Fibroblast of villous mesenchyme (primary cell): ENCODE measurements around the gene ASCL1. TPM values are rescaled to one million over a fixed set of nuclear protein-coding genes. Genes with fewer than 3 reads are reported as not detected.

ENCODE experiments used
- DNase-seq: peaks from one replicate; pipeline ENCODE4 v3.0.0-alpha.2; 2010; ENCODE audit warnings: low read depth
- H3K4me3 ChIP-seq: 2 replicates; pipeline ENCODE4 v1.5.1; 2011; ENCODE audit warnings: low read depth, mild to moderate bottlenecking, low read length
- CTCF ChIP-seq: IDR thresholded peaks from 2 replicates; pipeline ENCODE4 v1.5.1; 2012; ENCODE audit warnings: low read depth, mild to moderate bottlenecking, low read length; ENCODE audit not compliant: insufficient read depth
- total RNA-seq: library from RNA; depleted of rRNA; stranded (reverse); fragments of >200 nt; gene quantifications from 2 replicates; pipeline ENCODE4 v1.2.3, GENCODE V29; 2012

Gene ASCL1
- total RNA-seq, 1 donor, result not detected

GRCh38 chr12:102927220-102927619, 30.3 kb upstream of the ASCL1 start:
- TF ChIP-seq CTCF, result no peak
- DNase-seq, result no peak
- no peak overlapping the region for H3K4me3 ChIP-seq

- no peak overlapping the region for H3K4me3 ChIP-seq
- DNase-seq, result no peak
- no peak for TF ChIP-seq CTCF
These were observed 24.3 kb upstream of the ASCL1 start for GRCh38 chr12:102933168-102933567.

- H3K4me3 ChIP-seq, result no peak overlapping the region
- no peak for DNase-seq
- TF ChIP-seq CTCF, result no peak
These were observed 18.4 kb upstream of the ASCL1 start for GRCh38 chr12:102939059-102939458.

- H3K4me3 ChIP-seq, result no peak overlapping the region
- no peak for DNase-seq
- no peak for TF ChIP-seq CTCF
These were observed 17.7 kb upstream of the ASCL1 start for GRCh38 chr12:102939670-102940222.

GRCh38 chr12:102946042-102946441, 11.4 kb upstream of the ASCL1 start:
- no peak for DNase-seq
- no peak overlapping the region for H3K4me3 ChIP-seq
- no peak for TF ChIP-seq CTCF

- H3K4me3 ChIP-seq, result no peak overlapping the region
- peak; percentile 83 for TF ChIP-seq CTCF
- DNase-seq, result peak; percentile 39
These were observed 8.5 kb upstream of the ASCL1 start for GRCh38 chr12:102948941-102949352.
